Calu3 (cell line): ENCODE measurements around the gene ATG4B. TPM values are rescaled to one million over a fixed set of nuclear protein-coding genes. Genes with fewer than 3 reads are reported as not detected.

Source experiments
- BruUV-seq: library from RNA; stranded (reverse); fragments of 400-500 nt; replicated peaks from 2 replicates; lab custom pipeline; 2021; lab: Mats Ljungman, UMichigan
- CTCF ChIA-PET: fragments of 300-600 bp; sonication (Branson Sonifier 250); formaldehyde crosslinking; loops from one replicate; lab custom pipeline; 2022; ENCODE audit warnings: antibody characterized with exemption; lab: Charles Lee
- DNase-seq: peaks from one replicate; pipeline ENCODE4 v3.0.0; 2022
- H3K27ac Mint-ChIP-seq: one replicate; pipeline ENCODE4 v1.8.0; 2022; ENCODE audit warnings: mixed read lengths; ENCODE audit not compliant: unreplicated experiment
- H3K27me3 Mint-ChIP-seq: one replicate; pipeline ENCODE4 v1.8.0; 2022; ENCODE audit warnings: mixed read lengths; ENCODE audit not compliant: unreplicated experiment
- H3K36me3 Mint-ChIP-seq: one replicate; pipeline ENCODE4 v1.8.0; 2022; ENCODE audit warnings: mild to moderate bottlenecking, moderate library complexity, mixed read lengths; ENCODE audit not compliant: insufficient read depth, unreplicated experiment
- H3K4me1 Mint-ChIP-seq: one replicate; pipeline ENCODE4 v1.8.0; 2022; ENCODE audit warnings: mild to moderate bottlenecking, low read depth, mixed read lengths; ENCODE audit not compliant: unreplicated experiment
- H3K4me3 Mint-ChIP-seq: one replicate; pipeline ENCODE4 v1.8.0; 2022; ENCODE audit warnings: mild to moderate bottlenecking, low read depth, moderate library complexity, mixed read lengths; ENCODE audit not compliant: unreplicated experiment
- H3K9me3 Mint-ChIP-seq: one replicate; pipeline ENCODE4 v1.8.0; 2022; ENCODE audit warnings: low read depth, mixed read lengths; ENCODE audit not compliant: unreplicated experiment
- intact Hi-C: fragments of 100-400 bp; cut with micrococcal nuclease; formaldehyde crosslinking; loops from one replicate; pipeline ENCODE4 v1.10.0; 2022; ENCODE audit not compliant: unreplicated experiment
- total RNA-seq: library from RNA; stranded (reverse); gene quantifications from 2 replicates; pipeline ENCODE4 v1.2.3, GENCODE V29; 2022
- TF ChIP-seq, protein P1 (sequence below): fragments of 200-600 bp; IDR thresholded peaks from one replicate; pipeline ENCODE4 v1.8.0; 2022; ENCODE audit warnings: antibody characterized with exemption; ENCODE audit not compliant: unreplicated experiment

The ATG4B gene
- total RNA-seq, 1 experiment from 2014 or later, result 95.3 TPM

- Mint-ChIP-seq H3K36me3 (peaks cover 18% of the 10 kb centered on the region), H3K4me1 (no peaks in the 10 kb centered on the region), H3K27ac (no peak overlapping the region), H3K27me3 (no peaks in the 10 kb centered on the region), H3K9me3 (no peaks in the 10 kb centered on the region), H3K4me3 (no peak overlapping the region)
- CTCF ChIA-PET, result no interaction called here
- intact Hi-C loops, result no loop called here
- no TSS peak for BruUV-seq
- TF ChIP-seq, protein P1, sequence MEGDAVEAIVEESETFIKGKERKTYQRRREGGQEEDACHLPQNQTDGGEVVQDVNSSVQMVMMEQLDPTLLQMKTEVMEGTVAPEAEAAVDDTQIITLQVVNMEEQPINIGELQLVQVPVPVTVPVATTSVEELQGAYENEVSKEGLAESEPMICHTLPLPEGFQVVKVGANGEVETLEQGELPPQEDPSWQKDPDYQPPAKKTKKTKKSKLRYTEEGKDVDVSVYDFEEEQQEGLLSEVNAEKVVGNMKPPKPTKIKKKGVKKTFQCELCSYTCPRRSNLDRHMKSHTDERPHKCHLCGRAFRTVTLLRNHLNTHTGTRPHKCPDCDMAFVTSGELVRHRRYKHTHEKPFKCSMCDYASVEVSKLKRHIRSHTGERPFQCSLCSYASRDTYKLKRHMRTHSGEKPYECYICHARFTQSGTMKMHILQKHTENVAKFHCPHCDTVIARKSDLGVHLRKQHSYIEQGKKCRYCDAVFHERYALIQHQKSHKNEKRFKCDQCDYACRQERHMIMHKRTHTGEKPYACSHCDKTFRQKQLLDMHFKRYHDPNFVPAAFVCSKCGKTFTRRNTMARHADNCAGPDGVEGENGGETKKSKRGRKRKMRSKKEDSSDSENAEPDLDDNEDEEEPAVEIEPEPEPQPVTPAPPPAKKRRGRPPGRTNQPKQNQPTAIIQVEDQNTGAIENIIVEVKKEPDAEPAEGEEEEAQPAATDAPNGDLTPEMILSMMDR, result no peak
- no peak for DNase-seq
Measured at GRCh38 chr2:241603686-241604085, 33.8 kb upstream of the ATG4B start.

- Mint-ChIP-seq H3K4me3 (no peak overlapping the region), H3K27me3 (no peaks in the 10 kb centered on the region), H3K27ac (no peak overlapping the region), H3K9me3 (no peaks in the 10 kb centered on the region), H3K4me1 (peaks cover 8% of the 10 kb centered on the region), H3K36me3 (peaks cover 31% of the 10 kb centered on the region)
- TF ChIP-seq, protein P1, result no peak
- no TSS peak for BruUV-seq
- CTCF ChIA-PET, result no interaction called here
- DNase-seq, result no peak
- intact Hi-C loops, result no loop called here
Measured at GRCh38 chr2:241606186-241606585, 31.3 kb upstream of the ATG4B start.

DNA sequence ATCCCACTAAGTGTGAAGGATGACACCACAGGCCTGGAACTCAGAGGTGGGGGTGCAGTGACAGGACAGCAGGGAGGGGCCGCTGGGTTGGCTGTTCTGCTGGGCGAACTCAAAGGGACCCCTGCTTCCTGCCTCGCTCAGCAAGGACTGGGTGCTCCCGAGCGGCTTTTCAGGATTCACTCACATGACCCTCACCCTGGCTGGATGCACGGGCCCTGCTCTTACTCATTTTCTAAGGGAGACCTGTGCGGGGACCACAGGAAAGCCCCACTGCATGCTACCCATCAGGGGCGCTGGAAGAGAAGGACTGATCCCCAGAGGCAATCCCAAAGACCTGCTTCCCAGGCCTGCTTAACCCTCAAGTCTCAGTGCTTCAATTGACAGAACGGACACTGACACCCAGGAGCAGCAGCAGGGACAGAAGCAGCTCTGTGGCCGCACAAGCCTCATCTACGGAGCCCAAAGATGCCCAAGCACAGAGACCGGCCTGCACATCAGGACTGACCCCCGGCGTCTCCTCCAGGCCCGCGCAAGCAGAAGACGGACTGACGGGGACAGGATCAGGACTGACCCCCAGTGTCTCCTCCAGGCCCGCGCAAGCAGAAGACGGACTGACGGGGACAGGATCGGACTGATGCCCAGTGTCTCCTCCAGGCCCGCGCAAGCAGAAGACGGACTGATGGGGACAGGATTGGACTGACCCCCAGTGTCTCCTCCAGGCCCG is 30.2 kb upstream of the ATG4B start:
- Mint-ChIP-seq H3K36me3 (peaks cover 27% of the 10 kb centered on the region), H3K4me3 (no peak overlapping the region), H3K4me1 (peaks cover 8% of the 10 kb centered on the region), H3K27ac (no peak overlapping the region), H3K27me3 (no peaks in the 10 kb centered on the region), H3K9me3 (no peaks in the 10 kb centered on the region)
- CTCF ChIA-PET, result no interaction called here
- intact Hi-C loops, result no loop called here
- no peak for DNase-seq
- TF ChIP-seq, protein P1, result no peak
- no TSS peak for BruUV-seq

- Mint-ChIP-seq H3K27ac (no peak overlapping the region), H3K9me3 (no peaks in the 10 kb centered on the region), H3K4me3 (peak overlapping the region; percentile 84), H3K36me3 (peaks cover 27% of the 10 kb centered on the region), H3K27me3 (no peaks in the 10 kb centered on the region), H3K4me1 (peaks cover 8% of the 10 kb centered on the region)
- TF ChIP-seq, protein P1, result no peak
- intact Hi-C loops, result no loop called here
- CTCF ChIA-PET, result interaction anchor here (0.7 kb wide), 1 partner anchor 10 kb away, joined by 3 read pairs; no protein-coding TSS in a partner anchor
- no TSS peak for BruUV-seq
- no peak for DNase-seq
Measured at GRCh38 chr2:241608881-241609280, 28.6 kb upstream of the ATG4B start.
